GM12874 (cell line): ENCODE measurements around the gene NEURL4.

Experiments
- TF ChIP-seq, protein P1 (sequence below): IDR thresholded peaks from 2 replicates; pipeline ENCODE4 v1.5.1; 2011; ENCODE audit warnings: low read depth, mild to moderate bottlenecking, control low read depth, low read length, moderate library complexity; ENCODE audit not compliant: insufficient read depth

NEURL4 gene

DNA sequence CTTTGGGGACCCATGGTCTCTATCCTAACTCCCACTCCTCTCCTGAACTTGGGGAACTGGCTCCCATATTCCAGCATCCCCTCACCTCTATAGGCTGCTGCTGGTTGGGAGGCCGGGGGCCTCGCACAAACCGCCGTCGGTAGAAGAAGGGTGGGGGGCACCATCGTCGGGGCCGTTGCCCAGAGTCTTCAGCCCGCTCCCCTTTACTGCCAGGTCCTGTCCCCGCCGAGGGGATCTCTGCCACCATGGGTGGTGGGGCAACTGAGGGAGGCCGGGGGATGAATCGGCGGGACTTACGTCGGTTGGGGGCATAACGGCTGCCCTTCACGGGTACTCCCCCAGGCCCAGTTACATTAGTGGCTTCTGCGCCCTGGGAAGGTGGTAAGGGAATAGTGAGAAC is 39.0 kb downstream of the NEURL4 start:
- TF ChIP-seq, protein P1, sequence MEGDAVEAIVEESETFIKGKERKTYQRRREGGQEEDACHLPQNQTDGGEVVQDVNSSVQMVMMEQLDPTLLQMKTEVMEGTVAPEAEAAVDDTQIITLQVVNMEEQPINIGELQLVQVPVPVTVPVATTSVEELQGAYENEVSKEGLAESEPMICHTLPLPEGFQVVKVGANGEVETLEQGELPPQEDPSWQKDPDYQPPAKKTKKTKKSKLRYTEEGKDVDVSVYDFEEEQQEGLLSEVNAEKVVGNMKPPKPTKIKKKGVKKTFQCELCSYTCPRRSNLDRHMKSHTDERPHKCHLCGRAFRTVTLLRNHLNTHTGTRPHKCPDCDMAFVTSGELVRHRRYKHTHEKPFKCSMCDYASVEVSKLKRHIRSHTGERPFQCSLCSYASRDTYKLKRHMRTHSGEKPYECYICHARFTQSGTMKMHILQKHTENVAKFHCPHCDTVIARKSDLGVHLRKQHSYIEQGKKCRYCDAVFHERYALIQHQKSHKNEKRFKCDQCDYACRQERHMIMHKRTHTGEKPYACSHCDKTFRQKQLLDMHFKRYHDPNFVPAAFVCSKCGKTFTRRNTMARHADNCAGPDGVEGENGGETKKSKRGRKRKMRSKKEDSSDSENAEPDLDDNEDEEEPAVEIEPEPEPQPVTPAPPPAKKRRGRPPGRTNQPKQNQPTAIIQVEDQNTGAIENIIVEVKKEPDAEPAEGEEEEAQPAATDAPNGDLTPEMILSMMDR: no peak

- TF ChIP-seq, protein P1: no peak
Measured at GRCh38 chr17:7289256-7290032, 39.7 kb downstream of the NEURL4 start.

DNA sequence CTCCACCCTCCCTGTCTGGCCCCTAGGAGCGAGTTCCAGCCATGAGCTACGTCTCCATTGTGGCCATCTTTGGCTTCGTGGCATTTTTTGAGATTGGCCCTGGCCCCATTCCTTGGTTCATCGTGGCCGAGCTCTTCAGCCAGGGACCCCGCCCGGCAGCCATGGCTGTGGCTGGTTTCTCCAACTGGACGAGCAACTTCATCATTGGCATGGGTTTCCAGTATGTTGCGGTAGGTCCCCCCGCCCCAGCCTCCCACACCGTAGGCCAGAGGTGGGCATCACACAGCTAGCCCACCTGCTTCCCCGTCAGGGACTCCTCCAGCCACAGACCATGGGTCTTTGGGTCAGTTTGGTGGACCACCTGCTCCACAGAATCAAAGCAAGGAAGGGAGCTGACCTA is 43.5 kb downstream of the NEURL4 start:
- TF ChIP-seq, protein P1: no peak

- TF ChIP-seq, protein P1: no peak
Measured at GRCh38 chr17:7284911-7285310, 44.2 kb downstream of the NEURL4 start.

GRCh38 chr17:7283471-7284216 is 45.5 kb downstream of the NEURL4 start:
- TF ChIP-seq, protein P1: no peak

DNA sequence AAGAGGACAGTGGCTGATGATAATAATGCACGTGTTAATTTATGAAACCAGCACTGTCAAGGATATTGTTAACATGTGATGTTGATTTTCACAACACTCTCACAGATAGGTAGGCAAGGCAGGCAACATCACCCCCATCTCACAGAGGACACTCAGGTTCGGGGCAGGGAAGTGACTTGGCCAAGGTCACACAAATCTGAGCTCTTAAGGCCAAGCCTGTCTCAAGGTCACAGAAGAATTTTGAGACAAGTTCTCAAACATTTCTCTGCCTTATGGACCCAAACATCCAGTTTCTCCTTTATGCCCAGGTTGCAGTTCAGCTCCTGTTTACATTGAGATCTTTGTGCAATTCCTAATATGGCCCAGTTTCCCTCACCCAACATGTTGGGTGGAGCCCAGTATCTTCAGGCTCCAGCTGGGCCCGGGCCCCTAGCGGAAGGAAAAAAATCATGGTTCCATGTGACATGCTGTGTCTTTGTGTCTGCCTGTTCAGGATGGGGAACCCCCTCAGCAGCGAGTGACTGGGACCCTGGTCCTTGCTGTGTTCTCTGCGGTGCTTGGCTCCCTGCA is 46.3 kb downstream of the NEURL4 start:
- TF ChIP-seq, protein P1: no peak
